Neural crest cell (in vitro differentiated cells): ENCODE results near the gene SLC8A3. TPM values are rescaled to one million over a fixed set of nuclear protein-coding genes. Genes with fewer than 3 reads are reported as not detected.

Experiments
- DNase-seq: peaks from one replicate; pipeline ENCODE4 v3.0.0; 2021; ENCODE audit warnings: low read depth, mixed read lengths, low spot score
- H3K27ac Mint-ChIP-seq: one replicate; pipeline ENCODE4 v1.8.0; 2021; ENCODE audit warnings: mild to moderate bottlenecking, mixed read lengths; ENCODE audit not compliant: unreplicated experiment
- H3K27me3 Mint-ChIP-seq: 2 replicates; pipeline ENCODE4 v1.8.0; 2021; ENCODE audit warnings: low read depth, mild to moderate bottlenecking, mixed read lengths
- H3K36me3 Mint-ChIP-seq: 2 replicates; pipeline ENCODE4 v1.8.0; 2021; ENCODE audit warnings: low read depth, mild to moderate bottlenecking, mixed read lengths
- H3K4me1 Mint-ChIP-seq: 2 replicates; pipeline ENCODE4 v1.8.0; 2021; ENCODE audit warnings: mixed read lengths
- H3K4me3 Mint-ChIP-seq: one replicate; pipeline ENCODE4 v1.8.0; 2021; ENCODE audit warnings: mild to moderate bottlenecking, mixed read lengths
- H3K9me3 Mint-ChIP-seq: 2 replicates; pipeline ENCODE4 v1.8.0; 2021; ENCODE audit warnings: mixed read lengths
- CTCF ChIP-seq: fragments of 200-600 bp; sonication (generic); conservative IDR thresholded peaks from 2 replicates; pipeline ENCODE4 v1.5.0; 2021; ENCODE audit warnings: antibody characterized with exemption, mild to moderate bottlenecking
- total RNA-seq: library from RNA; stranded (reverse); gene quantifications from 2 replicates; pipeline ENCODE4 v1.2.1, GENCODE V29; 2021

The SLC8A3 gene
- total RNA-seq, 1 donor from 2014 or later, result 1.2 TPM

GRCh38 chr14:70059545-70059944, 129.2 kb downstream of the SLC8A3 start:
- no peak for TF ChIP-seq CTCF
- H3K4me3 Mint-ChIP-seq, result no peak overlapping the region
- H3K27me3 Mint-ChIP-seq, result peaks cover 6% of the 10 kb centered on the region
- H3K36me3 Mint-ChIP-seq, result no peaks in the 10 kb centered on the region
- no peak overlapping the region for H3K27ac Mint-ChIP-seq
- DNase-seq, result no peak
- no peaks in the 10 kb centered on the region for H3K4me1 Mint-ChIP-seq
- H3K9me3 Mint-ChIP-seq, result no peaks in the 10 kb centered on the region

GRCh38 chr14:70057519-70058136, 131.1 kb downstream of the SLC8A3 start:
- Mint-ChIP-seq H3K9me3 (no peaks in the 10 kb centered on the region), H3K4me1 (peaks cover 6% of the 10 kb centered on the region), H3K27ac (no peak overlapping the region), H3K4me3 (no peak overlapping the region), H3K36me3 (no peaks in the 10 kb centered on the region), H3K27me3 (peaks cover 4% of the 10 kb centered on the region)
- no peak for DNase-seq
- no peak for TF ChIP-seq CTCF

GRCh38 chr14:70052990-70053389, 135.8 kb downstream of the SLC8A3 start:
- DNase-seq, result peak; percentile 61
- Mint-ChIP-seq H3K36me3 (no peaks in the 10 kb centered on the region), H3K27ac (no peak overlapping the region), H3K9me3 (no peaks in the 10 kb centered on the region), H3K4me3 (no peak overlapping the region), H3K4me1 (peaks cover 17% of the 10 kb centered on the region), H3K27me3 (no peaks in the 10 kb centered on the region)
- TF ChIP-seq CTCF, result no peak

- Mint-ChIP-seq H3K36me3 (no peaks in the 10 kb centered on the region), H3K27ac (peak overlapping the region; percentile 28), H3K4me1 (peaks cover 24% of the 10 kb centered on the region), H3K27me3 (no peaks in the 10 kb centered on the region), H3K4me3 (no peak overlapping the region), H3K9me3 (no peaks in the 10 kb centered on the region)
- TF ChIP-seq CTCF, result no peak
- DNase-seq, result no peak
These were observed 138.6 kb downstream of the SLC8A3 start for GRCh38 chr14:70050136-70050535.

GRCh38 chr14:70049605-70050004, 139.1 kb downstream of the SLC8A3 start:
- Mint-ChIP-seq H3K36me3 (no peaks in the 10 kb centered on the region), H3K4me3 (no peak overlapping the region), H3K4me1 (peaks cover 24% of the 10 kb centered on the region), H3K9me3 (no peaks in the 10 kb centered on the region), H3K27me3 (no peaks in the 10 kb centered on the region), H3K27ac (peak overlapping the region; percentile 28)
- no peak for DNase-seq
- TF ChIP-seq CTCF, result no peak

GRCh38 chr14:70048313-70048654, 140.5 kb downstream of the SLC8A3 start:
- DNase-seq, result no peak
- no peaks in the 10 kb centered on the region for H3K27me3 Mint-ChIP-seq
- H3K9me3 Mint-ChIP-seq, result no peaks in the 10 kb centered on the region
- H3K27ac Mint-ChIP-seq, result no peak overlapping the region
- H3K4me3 Mint-ChIP-seq, result no peak overlapping the region
- no peaks in the 10 kb centered on the region for H3K36me3 Mint-ChIP-seq
- H3K4me1 Mint-ChIP-seq, result peaks cover 24% of the 10 kb centered on the region
- no peak for TF ChIP-seq CTCF
